GM18511 (cell line): ENCODE data around the gene SHCBP1L.
"Not testable (repeated sequence)": the region's sequence is repeated elsewhere in the genome, so short reads cannot be mapped to it uniquely, and the experiment has no call there.

Source experiments
- ATAC-seq: cut with Tn5 transposase; IDR thresholded peaks from one replicate; pipeline ENCODE4 v1.9.1; 2021; ENCODE audit warnings: mild to moderate bottlenecking, moderate library complexity; ENCODE audit not compliant: unreplicated experiment

SHCBP1L gene

GRCh38 chr1:182965861-182966260, 12.9 kb upstream of the SHCBP1L start:
- no peak for ATAC-seq

GRCh38 chr1:182965096-182965495, 12.1 kb upstream of the SHCBP1L start:
- no peak for ATAC-seq

DNA sequence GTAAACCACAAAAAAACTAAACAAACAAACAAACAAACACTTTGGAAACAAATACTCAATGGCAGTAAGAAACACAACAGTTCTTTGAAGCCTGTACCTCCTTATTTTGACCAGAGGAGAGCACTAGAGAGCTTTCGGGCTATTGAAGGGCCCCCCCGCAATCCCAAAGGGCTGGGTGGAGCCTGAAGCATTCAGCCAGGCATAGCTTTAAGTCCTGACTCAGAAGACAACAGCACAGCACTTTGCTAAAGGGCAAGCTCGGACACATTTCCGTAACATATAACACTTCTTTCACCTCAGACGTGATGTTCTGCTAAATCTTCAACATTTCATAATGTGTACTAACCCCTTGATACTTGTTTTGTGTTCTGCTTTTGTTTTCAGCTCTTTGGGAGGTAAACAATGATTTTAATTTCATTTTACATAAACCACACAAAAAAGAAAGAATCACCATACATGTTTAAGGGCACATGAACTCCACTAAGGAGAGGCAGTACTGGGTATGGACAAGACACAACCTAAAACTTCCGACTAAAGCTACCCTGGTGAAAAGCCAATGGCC, 9.7 kb upstream of the SHCBP1L start:
- peak; percentile 97 for ATAC-seq

DNA sequence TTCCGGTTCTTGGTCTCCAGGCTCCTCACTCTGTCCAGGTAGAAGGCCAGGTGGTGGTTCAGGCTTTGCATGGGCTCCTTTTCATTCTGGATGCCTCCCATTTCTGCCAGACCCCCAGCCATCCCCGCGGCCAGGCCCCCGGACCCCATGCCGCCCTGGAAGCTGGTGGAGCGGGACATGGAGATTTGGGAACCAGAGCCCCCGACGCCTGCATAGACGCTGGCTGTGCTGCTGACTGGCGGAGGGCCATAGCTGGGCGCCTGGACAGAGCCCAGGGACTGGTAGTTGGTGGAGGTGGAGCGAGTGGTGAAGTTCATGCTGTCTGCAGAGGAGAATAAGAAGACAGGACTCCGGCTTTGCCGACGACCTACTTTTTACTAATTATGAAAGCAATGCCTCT, 7.1 kb upstream of the SHCBP1L start:
- no peak for ATAC-seq

DNA sequence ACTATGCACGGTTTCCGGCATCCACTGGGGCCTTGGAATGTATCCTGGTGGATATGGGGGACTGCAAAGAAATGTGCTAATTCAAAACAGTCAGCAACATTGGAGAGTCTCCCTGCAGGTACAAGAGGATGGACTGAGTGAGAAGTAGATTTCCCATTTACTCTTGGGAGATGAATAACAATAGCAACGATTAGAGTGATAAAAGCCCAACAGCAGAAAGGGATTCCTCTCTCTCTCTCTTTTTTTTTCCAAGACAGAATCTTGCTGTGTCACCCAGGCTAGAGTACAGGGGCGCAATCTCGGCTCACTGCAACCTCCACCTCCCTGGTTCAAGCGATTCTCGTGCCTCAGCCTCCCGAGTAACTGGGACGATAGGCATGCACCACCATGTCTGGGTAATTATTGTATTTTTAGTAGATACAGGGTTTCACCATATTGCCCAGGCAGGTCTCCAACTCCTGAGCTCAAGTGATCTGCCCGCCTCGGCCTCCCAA, 5.0 kb upstream of the SHCBP1L start:
- ATAC-seq = no peak

GRCh38 chr1:182956708-182957365, 3.9 kb upstream of the SHCBP1L start:
- no peak for ATAC-seq

DNA sequence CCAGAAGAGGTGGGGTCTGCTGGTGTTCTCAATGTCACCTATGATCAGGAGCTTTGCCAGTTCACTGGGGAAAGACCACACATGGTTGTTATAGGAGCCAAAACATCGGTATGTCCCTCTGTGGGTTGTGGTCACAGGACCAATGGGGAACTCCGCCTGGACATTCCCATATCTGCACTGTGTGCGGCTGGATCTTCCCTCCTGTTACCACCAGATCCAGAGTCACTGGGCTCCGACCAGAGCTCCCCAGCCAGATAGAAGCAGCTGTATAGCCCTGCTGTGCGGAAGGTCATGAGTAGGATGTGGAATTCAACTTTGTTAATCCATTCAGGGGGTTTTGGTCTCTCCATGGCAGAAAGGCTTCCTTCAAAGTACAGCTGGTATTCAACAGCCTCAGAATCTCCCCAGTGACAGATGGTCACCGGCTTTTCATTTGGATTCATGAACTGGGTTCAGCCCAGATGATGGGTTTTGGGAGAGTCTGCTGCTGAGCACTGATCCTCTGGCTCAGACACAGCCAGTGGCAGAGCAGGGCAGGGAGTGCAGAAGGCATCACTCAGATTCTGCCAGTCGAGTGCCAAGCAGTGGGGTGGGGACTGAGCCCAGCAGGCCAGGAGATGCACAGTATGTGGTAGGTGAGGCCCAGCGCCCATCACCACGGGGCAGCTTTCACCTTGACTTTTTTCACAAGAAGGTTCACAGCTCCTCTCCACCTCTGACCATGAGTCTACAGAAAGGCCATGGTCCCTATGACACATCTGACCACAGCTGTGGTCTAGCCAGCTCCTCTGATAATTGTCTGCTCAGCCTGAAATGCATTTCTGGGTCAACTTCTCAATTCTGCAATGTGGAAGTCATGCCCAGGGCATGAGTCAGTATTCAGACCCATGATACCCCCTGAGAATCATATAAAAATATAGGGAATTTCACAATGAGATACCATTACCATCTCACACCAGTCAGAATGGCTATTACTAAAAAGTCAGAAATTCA, 2.9 kb upstream of the SHCBP1L start:
- ATAC-seq = no peak

GRCh38 chr1:182953826-182954225, 860 bp upstream of the SHCBP1L start:
- ATAC-seq = no peak

DNA sequence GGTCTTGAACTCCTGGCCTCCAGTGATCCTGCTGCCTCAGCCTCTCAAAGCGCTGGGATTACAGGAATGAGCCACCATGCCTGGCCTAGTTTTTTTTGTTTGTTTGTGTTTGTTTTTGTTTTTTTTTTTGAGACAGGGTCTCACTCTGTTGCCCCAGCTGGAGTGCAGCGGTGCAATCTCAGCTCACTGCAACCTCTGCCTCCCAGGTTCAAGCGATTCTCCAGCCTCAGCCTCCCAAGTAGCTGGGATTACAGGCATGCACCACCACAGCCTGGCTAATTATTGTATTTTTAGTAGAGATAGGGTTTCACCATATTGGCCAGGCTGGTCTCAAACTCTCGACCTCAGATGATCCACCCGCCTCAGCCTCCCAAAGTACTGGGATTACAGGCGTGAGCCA, 9.6 kb downstream of the SHCBP1L start:
- ATAC-seq = not testable (repeated sequence)

DNA sequence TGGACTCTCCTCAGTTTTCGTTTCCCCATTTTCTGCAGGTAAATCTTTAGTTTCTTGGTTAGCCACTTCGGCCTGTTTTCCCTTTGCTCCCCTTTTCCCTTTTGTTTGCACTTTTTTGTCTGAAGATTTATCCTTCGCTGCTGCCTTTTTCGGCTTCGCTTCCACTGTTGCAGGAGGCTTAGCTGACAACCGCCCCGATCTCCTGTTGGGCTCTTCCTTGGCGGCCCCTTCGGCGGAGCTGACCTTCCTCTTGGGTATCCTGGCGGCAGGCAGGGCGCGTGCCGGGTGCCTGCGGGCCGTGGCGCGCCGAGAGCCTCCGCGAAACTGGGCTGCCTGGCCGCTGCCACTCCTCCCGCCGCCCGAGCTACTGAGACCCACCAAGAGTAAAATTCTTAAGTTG, 10.8 kb downstream of the SHCBP1L start:
- ATAC-seq = not testable (repeated sequence)

GRCh38 chr1:182939413-182939812, 13.6 kb downstream of the SHCBP1L start:
- ATAC-seq = no peak

- no peak for ATAC-seq
These were observed 17.2 kb downstream of the SHCBP1L start for GRCh38 chr1:182935716-182936115.

DNA sequence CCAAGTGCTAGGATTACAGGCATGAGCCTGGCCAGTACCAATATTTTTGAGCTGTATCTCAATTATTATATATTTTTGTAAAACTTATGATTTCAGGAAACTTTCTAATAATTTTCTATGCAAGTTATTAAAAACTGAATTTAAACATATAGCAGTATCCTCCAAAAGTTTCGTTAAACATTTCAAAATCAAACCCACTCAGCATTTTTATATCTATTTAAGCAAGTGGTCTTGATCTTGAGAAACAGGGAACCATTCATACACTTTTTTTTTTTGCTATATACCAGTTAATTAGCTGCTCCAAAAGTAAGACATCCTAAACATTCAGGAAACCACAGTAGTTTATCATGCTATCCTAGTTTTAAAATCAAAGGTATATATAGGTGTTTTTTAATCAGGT, 22.0 kb downstream of the SHCBP1L start:
- ATAC-seq = no peak

DNA sequence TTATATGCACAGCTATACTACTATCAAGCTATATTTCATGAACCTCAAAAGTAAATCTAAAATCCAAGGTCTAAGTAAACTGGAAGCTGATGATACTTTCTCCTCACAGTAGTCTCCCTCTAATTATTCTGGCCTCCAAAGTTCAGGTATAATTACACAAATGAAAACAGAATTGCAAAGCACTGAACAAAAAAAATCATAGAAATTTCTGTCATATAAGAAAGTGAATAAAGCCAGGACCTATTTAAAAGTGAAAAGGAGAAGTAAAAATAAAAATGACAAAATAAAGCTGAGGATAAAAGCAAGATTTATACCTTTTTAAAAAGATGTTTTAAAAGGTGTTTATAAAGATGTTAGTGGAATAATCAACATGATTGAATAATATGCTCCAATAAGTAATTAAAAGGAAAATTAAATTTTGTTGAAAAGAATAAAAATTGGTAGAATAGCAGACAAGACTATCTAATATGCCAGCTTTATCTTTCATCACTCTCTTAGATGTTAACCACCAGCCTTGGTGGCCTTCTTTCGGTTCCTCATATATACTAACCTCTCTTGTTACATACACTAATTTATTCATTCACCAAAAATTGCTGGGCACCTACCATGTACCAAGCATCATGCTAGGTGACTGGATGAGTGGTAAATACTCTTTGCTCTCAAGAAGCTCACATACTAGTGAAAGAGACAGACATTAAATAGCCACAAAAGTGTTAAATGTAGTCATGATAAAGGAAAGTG, 25.1 kb downstream of the SHCBP1L start:
- ATAC-seq = peak; percentile 94

DNA sequence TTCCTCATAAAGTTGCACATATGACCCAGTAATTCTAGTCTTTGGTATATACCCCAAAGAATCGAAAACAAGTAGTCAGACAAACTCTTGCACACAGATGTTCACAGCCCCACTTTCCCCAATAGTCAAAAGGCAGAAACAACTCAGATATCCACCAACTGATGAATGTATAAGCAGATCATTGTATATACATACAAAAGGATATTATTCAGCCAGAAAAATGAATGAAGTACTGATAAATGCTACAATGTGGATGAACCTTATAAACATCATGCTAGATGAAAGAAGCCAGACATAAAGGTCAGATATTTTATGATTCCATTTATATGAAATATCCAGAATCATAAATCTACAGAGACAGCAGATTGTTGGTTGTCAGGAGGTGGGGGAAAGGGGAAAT, 27.3 kb downstream of the SHCBP1L start:
- no peak for ATAC-seq

DNA sequence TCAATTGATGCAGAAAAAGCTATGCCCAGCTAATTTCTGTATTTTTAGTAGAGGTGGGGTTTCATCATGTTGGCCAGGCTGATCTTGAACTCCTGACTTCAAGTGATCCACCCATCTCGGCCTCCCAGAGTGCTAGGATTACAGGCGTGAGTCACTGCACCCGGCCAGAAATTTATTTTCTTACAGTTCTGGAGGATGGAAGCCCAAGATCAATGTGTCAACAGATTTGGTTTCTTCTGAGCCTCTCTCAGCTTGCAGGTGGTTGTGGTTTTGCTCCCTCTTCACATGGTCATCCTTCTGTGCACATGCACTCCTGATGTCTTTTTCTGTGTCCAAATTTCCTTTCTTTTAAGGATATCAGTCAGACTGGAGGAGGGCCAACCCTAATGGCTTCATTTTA, 35.6 kb downstream of the SHCBP1L start:
- ATAC-seq = no peak

DNA sequence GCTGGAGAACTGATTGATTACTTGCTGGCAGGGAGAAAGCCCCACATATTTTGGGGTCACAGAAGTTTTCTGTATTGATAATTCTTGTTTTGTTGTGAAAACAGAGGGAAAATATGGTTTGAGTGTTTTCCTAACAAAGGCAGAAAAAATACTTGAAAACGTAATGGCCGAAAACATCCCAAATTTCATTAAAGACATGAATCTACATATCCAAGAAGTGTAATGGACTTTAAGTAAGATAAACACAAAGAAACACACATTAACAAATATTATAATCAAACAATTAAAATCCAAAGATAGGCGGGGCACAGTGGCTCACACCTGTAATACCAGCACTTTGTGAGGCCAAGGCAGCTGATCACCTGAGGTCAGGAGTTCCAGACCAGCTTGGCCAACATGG, 39.6 kb downstream of the SHCBP1L start:
- no peak for ATAC-seq

DNA sequence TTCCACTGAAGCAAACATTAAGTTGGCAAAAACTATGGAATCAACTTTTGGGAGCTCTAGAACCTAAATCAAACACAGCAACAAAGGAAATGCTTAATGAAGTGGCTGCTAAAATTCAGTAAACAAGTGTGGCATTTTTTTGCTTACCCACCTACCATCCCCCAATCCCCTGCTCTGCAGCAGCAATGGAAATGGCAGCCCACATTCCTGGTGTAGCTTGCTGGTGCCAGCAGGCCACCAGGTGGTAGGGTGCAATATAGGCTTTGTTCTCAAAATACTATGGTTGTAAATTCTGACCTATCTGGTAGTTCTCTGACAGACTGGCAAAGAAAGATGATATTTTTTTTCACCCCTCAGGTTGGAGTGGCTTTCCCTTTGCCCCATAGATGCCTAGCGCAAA, 42.8 kb downstream of the SHCBP1L start:
- no peak for ATAC-seq

DNA sequence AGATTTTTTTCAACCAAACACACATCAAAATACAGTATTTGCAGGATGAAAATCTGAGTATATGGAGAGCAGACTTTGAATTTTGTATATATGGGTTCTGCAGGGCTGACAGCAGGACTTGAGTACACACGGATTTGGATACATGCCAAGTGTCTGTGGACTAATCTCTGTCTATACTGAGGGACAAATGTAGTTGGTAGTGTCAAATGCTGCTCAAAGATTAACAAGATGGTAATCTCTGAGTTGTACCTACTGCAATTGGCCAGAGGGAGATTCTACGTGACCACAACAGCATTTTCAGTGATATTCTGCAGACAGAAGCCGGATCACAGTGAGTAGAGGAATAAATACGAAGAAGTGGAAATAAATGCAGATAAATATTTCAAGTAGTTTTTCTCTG, 43.4 kb downstream of the SHCBP1L start:
- ATAC-seq = no peak

- ATAC-seq = no peak
These were observed 47.6 kb downstream of the SHCBP1L start for GRCh38 chr1:182905321-182905720.

- ATAC-seq = not testable (repeated sequence)
These were observed 51.0 kb downstream of the SHCBP1L start for GRCh38 chr1:182901946-182902345.
